Brain microvascular endothelial cell (primary cell): ENCODE data around the gene SPSB4.

ENCODE experiments used
- DNase-seq: peaks from one replicate; pipeline ENCODE4 v3.0.0-alpha.2; 2020
- H3K27ac ChIP-seq: fragments of 250-450 bp; sonication (Bioruptor Pico); 2 replicates; pipeline ENCODE4 v1.5.1; 2020; ENCODE audit warnings: mild to moderate bottlenecking, moderate library complexity
- H3K27me3 ChIP-seq: fragments of 250-450 bp; sonication (Bioruptor Pico); replicated peaks from 2 replicates; pipeline ENCODE4 v1.5.1; 2020; ENCODE audit warnings: mild to moderate bottlenecking
- H3K36me3 ChIP-seq: fragments of 250-450 bp; sonication (Bioruptor Pico); replicated peaks from 2 replicates; pipeline ENCODE4 v1.5.1; 2020; ENCODE audit warnings: mild to moderate bottlenecking
- H3K4me3 ChIP-seq: 2 replicates; pipeline ENCODE4 v1.5.1; 2011; ENCODE audit warnings: low read depth, mild to moderate bottlenecking, control low read depth, low read length, moderate library complexity
- CTCF ChIP-seq: IDR thresholded peaks from 2 replicates; pipeline ENCODE4 v1.5.1; 2011; ENCODE audit warnings: low read depth, mild to moderate bottlenecking, moderate library complexity, low read length, control low read depth, inconsistent platforms; ENCODE audit errors: missing control alignments
- in situ Hi-C: cut with HindIII; loops from 2 replicates; pipeline ENCODE4 v1.10.0; 2017; ENCODE audit warnings: low sequenced_read_pairs, low pct_ligation_motif_present

The SPSB4 gene

DNA sequence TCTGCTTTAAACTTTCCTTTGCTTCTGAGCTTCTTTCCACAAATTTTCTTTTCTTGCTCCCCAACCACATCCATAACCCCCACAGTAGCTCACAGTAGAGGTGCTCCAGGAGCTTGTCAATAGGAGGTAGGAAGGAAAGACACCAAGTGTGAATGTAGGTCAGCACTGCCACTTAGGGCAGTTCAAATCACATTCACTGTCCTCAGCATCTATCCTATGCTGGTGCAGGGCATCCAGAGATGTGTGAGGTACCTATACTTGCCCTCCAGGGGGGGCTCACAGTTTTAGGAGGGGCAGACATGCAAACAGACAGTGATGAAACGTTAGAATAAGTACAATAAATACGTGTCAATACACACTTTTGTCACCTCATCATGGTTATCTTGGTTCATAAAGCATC is 1.5 kb upstream of the SPSB4 start:
- peak; percentile 53 for TF ChIP-seq CTCF
- DNase-seq, result no peak
- in situ Hi-C loops, result no loop called here
- H3K27ac ChIP-seq, result no peak overlapping the region
- H3K27me3 ChIP-seq, result peaks cover 52% of the 10 kb centered on the region
- no peaks in the 10 kb centered on the region for H3K36me3 ChIP-seq
- no peak overlapping the region for H3K4me3 ChIP-seq

GRCh38 chr3:141051443-141052200 is 475 bp downstream of the SPSB4 start:
- H3K4me3 ChIP-seq, result peak overlapping the region; percentile 43
- H3K27me3 ChIP-seq, result peaks cover 53% of the 10 kb centered on the region
- TF ChIP-seq CTCF, result peak; percentile 22
- no peaks in the 10 kb centered on the region for H3K36me3 ChIP-seq
- in situ Hi-C loops, result no loop called here
- H3K27ac ChIP-seq, result no peak overlapping the region
- DNase-seq, result no peak

DNA sequence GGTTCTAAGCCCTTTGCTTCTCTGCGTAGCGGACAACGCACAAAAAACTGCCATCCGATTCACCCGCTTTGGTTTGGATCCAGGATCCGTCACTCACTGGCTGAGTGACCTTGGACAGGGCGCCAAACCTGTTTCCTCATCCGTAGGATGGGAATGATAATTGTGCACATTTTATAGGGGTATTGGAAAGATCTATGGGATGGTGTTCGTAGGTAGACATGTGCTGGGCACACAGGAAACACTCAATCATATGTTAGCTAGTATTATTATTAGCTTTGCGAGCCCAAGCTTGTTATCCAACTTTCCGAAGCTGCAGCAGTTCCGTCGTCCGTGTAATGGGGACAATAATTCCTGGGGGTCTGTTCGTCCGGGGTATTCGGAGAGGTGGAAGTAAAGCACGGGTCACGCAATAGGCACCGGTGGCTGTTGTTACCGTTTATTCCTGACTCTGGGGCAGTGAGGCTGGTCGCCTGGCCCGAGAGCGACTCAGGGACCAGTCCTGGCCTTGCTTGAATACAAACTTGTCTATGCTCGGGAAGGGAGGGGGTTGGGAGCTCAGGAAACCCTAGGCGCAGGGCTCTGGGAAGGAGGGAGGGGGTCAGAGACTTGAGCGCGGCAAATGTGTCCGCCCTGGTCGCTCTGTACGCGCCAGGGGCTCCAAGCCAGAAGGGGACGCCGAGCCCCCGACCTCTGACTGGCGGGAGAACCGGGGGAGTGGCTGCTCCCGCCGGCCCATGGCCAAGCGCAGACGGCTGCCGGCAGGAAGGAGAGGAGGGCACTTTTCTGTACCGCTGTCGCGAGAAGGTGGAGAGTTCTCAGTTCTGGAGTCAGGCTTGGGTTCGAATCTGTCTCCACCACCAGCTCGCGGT is 1.3 kb downstream of the SPSB4 start:
- in situ Hi-C loops, result no loop called here
- no peak for DNase-seq

DNA sequence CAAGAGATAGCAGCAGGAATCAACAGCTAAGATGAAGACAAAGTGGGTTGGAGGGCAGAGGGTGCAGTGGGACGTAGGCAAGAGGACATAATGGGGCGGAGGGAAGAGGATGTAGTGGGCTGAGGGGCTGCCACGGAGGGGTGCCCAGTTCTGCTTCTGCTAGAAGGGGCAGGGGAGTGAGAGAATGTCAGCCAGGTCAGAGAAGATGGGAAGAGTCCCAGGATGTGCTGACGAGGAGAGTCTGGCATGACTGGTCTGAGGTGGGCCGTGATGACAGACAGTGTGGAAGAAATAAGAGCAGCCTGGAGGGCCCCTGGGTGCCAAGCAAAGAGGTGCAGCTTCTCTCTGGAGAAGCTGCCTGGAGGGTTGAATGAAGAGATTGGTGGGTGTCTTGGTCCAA is 4.0 kb downstream of the SPSB4 start:
- TF ChIP-seq CTCF, result no peak
- in situ Hi-C loops, result no loop called here
- no peak overlapping the region for H3K4me3 ChIP-seq
- H3K27ac ChIP-seq, result no peak overlapping the region
- H3K36me3 ChIP-seq, result no peaks in the 10 kb centered on the region
- H3K27me3 ChIP-seq, result peaks cover 31% of the 10 kb centered on the region
- DNase-seq, result no peak

More for the DNA sequence above, 1.3 kb downstream of the SPSB4 start:
- H3K36me3 ChIP-seq, result no peaks in the 10 kb centered on the region
- no peak for TF ChIP-seq CTCF
- H3K27ac ChIP-seq, result no peak overlapping the region
- H3K4me3 ChIP-seq, result peak overlapping the region; percentile 43
- H3K27me3 ChIP-seq, result peaks cover 53% of the 10 kb centered on the region

- no peak for DNase-seq
- Histone ChIP-seq H3K27ac (no peak overlapping the region), H3K4me3 (no peak overlapping the region), H3K36me3 (no peaks in the 10 kb centered on the region), H3K27me3 (peaks cover 24% of the 10 kb centered on the region)
- in situ Hi-C loops, result no loop called here
- no peak for TF ChIP-seq CTCF
Observed at GRCh38 chr3:141055536-141056445, 4.6 kb downstream of the SPSB4 start.
